ENCODE data around the gene RBM34. TPM values are rescaled to one million over a fixed set of nuclear protein-coding genes. Genes with fewer than 3 reads are reported as not detected.

The RBM34 gene
- total RNA-seq, 2 experiments from 2014 or later: 136 TPM

DNA sequence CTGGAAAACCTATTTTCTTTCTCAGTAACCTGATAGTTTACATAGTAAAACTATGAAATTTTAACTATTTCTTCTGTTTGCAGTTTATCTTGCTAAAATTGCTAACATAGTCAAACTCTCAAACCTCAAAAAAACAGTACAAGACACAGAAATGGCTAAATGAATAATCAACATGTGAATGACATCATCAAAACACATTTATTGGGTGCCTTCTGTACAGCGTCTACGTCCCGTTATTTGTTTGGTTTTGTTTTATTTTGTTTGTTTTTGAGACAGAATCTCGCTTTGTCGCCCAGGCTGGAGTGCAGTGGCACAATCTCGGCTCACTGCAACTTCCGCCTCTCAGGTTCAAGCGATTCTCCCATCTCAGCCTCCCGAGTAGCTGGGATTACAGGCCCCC, 11.2 kb downstream of the RBM34 start:
- TF ChIP-seq, protein P1, sequence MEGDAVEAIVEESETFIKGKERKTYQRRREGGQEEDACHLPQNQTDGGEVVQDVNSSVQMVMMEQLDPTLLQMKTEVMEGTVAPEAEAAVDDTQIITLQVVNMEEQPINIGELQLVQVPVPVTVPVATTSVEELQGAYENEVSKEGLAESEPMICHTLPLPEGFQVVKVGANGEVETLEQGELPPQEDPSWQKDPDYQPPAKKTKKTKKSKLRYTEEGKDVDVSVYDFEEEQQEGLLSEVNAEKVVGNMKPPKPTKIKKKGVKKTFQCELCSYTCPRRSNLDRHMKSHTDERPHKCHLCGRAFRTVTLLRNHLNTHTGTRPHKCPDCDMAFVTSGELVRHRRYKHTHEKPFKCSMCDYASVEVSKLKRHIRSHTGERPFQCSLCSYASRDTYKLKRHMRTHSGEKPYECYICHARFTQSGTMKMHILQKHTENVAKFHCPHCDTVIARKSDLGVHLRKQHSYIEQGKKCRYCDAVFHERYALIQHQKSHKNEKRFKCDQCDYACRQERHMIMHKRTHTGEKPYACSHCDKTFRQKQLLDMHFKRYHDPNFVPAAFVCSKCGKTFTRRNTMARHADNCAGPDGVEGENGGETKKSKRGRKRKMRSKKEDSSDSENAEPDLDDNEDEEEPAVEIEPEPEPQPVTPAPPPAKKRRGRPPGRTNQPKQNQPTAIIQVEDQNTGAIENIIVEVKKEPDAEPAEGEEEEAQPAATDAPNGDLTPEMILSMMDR (IDR thresholded peaks at IDR 0.05): no peak
- no peaks in the 10 kb centered on the region for H3K27me3 Mint-ChIP-seq
- H3K9me3 Mint-ChIP-seq: no peaks in the 10 kb centered on the region
- H3K27ac Mint-ChIP-seq: no peak overlapping the region
- H3K4me1 Mint-ChIP-seq (ENCODE audit: low read depth): peaks cover 37% of the 10 kb centered on the region
- intact Hi-C loops (cut with micrococcal nuclease): no loop called here
- CTCF ChIA-PET: no interaction called here
- POLR2A ChIA-PET: interaction anchor here (1.3 kb wide), 1 partner anchor 8 kb away, joined by 3 read pairs; no protein-coding TSS in a partner anchor
- DNase-seq (no peak), ATAC-seq (no peak)
- H3K4me3 Mint-ChIP-seq: no peak overlapping the region
- H3K36me3 Mint-ChIP-seq (ENCODE audit: low read depth): peaks cover 57% of the 10 kb centered on the region

DNA sequence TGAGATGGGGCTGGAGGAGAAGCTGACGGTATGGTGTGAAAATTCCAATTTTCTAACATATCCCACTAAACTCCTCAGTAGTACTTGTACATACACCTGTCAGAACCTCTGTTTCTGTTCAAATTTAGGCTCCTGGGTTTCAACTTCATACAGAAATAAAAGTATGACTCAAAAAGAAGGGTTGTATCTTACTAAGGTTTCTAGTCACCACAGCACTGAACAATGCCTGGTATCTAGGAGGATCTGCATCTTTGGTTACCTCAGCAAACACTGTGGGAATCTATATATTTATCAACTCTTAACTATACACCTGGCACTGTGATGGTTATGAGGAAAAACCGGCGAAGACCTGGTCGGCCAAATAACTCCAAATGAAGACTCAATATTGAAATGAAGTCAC, 13.8 kb downstream of the RBM34 start:
- Mint-ChIP-seq H3K36me3 (ENCODE audit: low read depth) (peaks cover 54% of the 10 kb centered on the region), H3K27ac (peak overlapping the region; percentile 34), H3K4me3 (no peak overlapping the region), H3K9me3 (no peaks in the 10 kb centered on the region), H3K4me1 (ENCODE audit: low read depth) (peaks cover 33% of the 10 kb centered on the region), H3K27me3 (no peaks in the 10 kb centered on the region)
- DNase-seq (no peak), ATAC-seq (no peak)
- ChIA-PET CTCF (interaction anchor here (0.7 kb wide), 1 partner anchor 9 kb away, joined by 3 read pairs; no protein-coding TSS in a partner anchor), POLR2A (interaction anchor here (1.4 kb wide), 1 partner anchor 49 kb away, joined by 3 read pairs; no protein-coding TSS in a partner anchor)
- intact Hi-C loops (cut with micrococcal nuclease): no loop called here
- TF ChIP-seq, protein P1 (IDR thresholded peaks at IDR 0.05): no peak

DNA sequence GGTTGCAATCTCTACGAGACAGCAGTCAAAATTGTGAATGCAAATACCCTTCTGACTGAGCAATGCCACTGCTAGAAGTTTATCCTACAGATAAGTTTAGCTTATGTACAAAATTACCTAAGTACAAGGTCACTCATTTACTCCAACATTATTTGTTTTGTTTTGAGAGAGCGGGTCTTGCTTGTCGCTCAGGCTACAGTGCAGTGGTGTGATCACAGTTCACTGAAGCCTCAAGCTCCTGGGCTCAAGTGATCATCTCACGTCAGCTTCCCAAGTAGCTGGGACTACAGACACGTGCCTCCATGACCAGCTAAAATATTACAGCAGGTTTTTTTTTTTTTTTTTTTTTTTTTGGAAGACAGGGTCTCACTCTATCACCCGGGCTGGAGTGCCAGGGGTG, 15.4 kb downstream of the RBM34 start:
- ATAC-seq: no peak
- Mint-ChIP-seq H3K36me3 (ENCODE audit: low read depth) (peaks cover 60% of the 10 kb centered on the region), H3K4me3 (no peak overlapping the region), H3K9me3 (no peaks in the 10 kb centered on the region), H3K27me3 (no peaks in the 10 kb centered on the region), H3K27ac (no peak overlapping the region), H3K4me1 (ENCODE audit: low read depth) (peaks cover 22% of the 10 kb centered on the region)
- TF ChIP-seq, protein P1 (IDR thresholded peaks at IDR 0.05): no peak
- ChIA-PET CTCF (interaction anchor here (0.6 kb wide), 1 partner anchor 40 kb away, joined by 3 read pairs; no protein-coding TSS in a partner anchor), POLR2A (interaction anchor here (0.7 to 1.6 kb wide), 3 partner anchors 13 to 15 kb away, joined by 3 to 4 read pairs (median 4); partner anchors contain the start of gene RBM34)
- intact Hi-C loops (cut with micrococcal nuclease): no loop called here
- no peak for DNase-seq

DNA sequence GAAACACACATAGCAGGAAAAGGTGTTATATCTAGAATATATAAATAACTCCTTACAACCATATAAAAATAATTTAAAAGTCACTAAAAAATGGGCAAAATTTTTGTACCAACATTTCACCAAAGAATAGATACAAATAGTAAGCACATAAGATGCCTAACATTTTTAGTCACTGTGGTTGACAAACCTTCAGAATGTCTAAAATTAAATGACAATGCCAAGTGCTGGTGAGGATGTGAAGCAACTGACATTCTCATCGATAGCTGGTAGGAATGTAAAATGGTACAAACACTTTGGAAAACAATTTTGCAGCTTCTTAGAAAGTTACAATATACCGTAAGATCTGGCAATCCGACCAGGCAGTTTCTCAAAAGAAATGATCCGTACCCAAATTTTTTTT, 18.1 kb downstream of the RBM34 start:
- Mint-ChIP-seq H3K27ac (no peak overlapping the region), H3K36me3 (ENCODE audit: low read depth) (peaks cover 64% of the 10 kb centered on the region), H3K9me3 (no peaks in the 10 kb centered on the region), H3K4me3 (no peak overlapping the region), H3K27me3 (no peaks in the 10 kb centered on the region), H3K4me1 (ENCODE audit: low read depth) (peaks cover 36% of the 10 kb centered on the region)
- DNase-seq: no peak
- TF ChIP-seq, protein P1 (IDR thresholded peaks at IDR 0.05): no peak
- ChIA-PET POLR2A (interaction anchor here (0.6 kb wide), 1 partner anchor 214 kb away, joined by 3 read pairs; no protein-coding TSS in a partner anchor), CTCF (interaction anchor here (0.6 to 1.6 kb wide), 3 partner anchors 9 to 273 kb away, joined by 3 to 6 read pairs (median 4); no protein-coding TSS in a partner anchor)
- no peak for ATAC-seq
- intact Hi-C loops (cut with micrococcal nuclease): no loop called here

DNA sequence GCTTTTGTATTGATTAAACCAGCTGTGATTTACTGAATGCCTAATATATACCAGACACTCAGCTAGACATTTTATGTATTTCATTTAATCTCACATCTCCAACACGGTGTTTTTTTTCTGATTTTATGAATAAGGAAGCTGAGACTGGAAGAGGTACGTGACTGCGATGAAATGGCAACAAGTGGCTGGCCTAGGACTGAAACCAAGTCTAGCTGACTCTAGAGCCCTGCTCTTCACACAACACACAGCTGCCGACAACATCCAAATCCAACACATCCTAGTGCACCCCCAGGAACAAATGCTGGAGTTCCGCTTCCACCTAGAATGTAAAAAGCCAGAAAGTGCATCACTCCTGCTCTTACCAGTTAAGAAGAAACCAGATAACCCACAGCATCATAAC, 21.7 kb downstream of the RBM34 start:
- Mint-ChIP-seq H3K4me1 (ENCODE audit: low read depth) (peaks cover 22% of the 10 kb centered on the region), H3K27ac (peak overlapping the region; percentile 77), H3K9me3 (no peaks in the 10 kb centered on the region), H3K4me3 (no peak overlapping the region), H3K36me3 (ENCODE audit: low read depth) (peaks cover 67% of the 10 kb centered on the region), H3K27me3 (no peaks in the 10 kb centered on the region)
- TF ChIP-seq, protein P1 (IDR thresholded peaks at IDR 0.05): no peak
- no peak for DNase-seq
- CTCF ChIA-PET: interaction anchor here (0.8 to 2.2 kb wide), 5 partner anchors 10 to 277 kb away, joined by 3 to 10 read pairs (median 4); no protein-coding TSS in a partner anchor
- POLR2A ChIA-PET: interaction anchor here (0.6 to 3.9 kb wide), 5 partner anchors 13 to 1442 kb away, joined by 3 to 17 read pairs (median 5); partner anchors contain the start of gene RBM34
- no peak for ATAC-seq
- intact Hi-C loops (cut with micrococcal nuclease): no loop called here

Measured in activated CD8-positive, alpha-beta T cell treated with anti-CD3 and anti-CD28 coated beads for 36 hours (primary cell).